CD8-positive, alpha-beta memory T cell (primary cell): ENCODE measurements around the gene OPCML. TPM values are rescaled to one million over a fixed set of nuclear protein-coding genes. Genes with fewer than 3 reads are reported as not detected.

ENCODE experiments used
- CTCF ChIA-PET: fragments of 350-600 bp; sonication (Branson Sonifier 250); formaldehyde crosslinking; loops from one replicate; lab custom pipeline; 2021; ENCODE audit warnings: antibody characterized with exemption; lab: Charles Lee
- POLR2A ChIA-PET: fragments of 350-600 bp; sonication (Branson Sonifier 250); formaldehyde crosslinking; loops from one replicate; lab custom pipeline; 2021; ENCODE audit warnings: antibody characterized with exemption; lab: Charles Lee
- DNase-seq, 5 donors: peaks; one replicate each; pipeline versions ENCODE4 v3.0.0 to v3.0.0-alpha.2; 2020 to 2022; ENCODE audit warnings: mixed read lengths in 1 of 5
- H3K27ac ChIP-seq: one replicate; pipeline ENCODE4 v1.7.0; 2013; ENCODE audit warnings: low read depth, mild to moderate bottlenecking, low read length, moderate library complexity
- H3K27me3 ChIP-seq: 2 replicates; pipeline ENCODE4 v1.7.0; 2013; ENCODE audit warnings: low read length, mild to moderate bottlenecking; ENCODE audit not compliant: insufficient read depth, poor library complexity, severe bottlenecking
- H3K36me3 ChIP-seq: 2 replicates; pipeline ENCODE4 v1.7.0; 2013; ENCODE audit warnings: mild to moderate bottlenecking, low read length, moderate library complexity; ENCODE audit not compliant: insufficient read depth
- H3K4me1 ChIP-seq: 2 replicates; pipeline ENCODE4 v1.7.0; 2013; ENCODE audit warnings: mild to moderate bottlenecking, low read length, moderate library complexity; ENCODE audit not compliant: insufficient read depth
- H3K4me3 ChIP-seq: 2 replicates; pipeline ENCODE4 v1.7.0; 2013; ENCODE audit warnings: mild to moderate bottlenecking, low read length
- H3K9me3 ChIP-seq: 2 replicates; pipeline ENCODE4 v1.7.0; 2013; ENCODE audit warnings: mild to moderate bottlenecking, low read length
- H3K27ac Mint-ChIP-seq, 8 donors: one replicate each; pipeline ENCODE4 v1.8.0; 2020 to 2021; ENCODE audit warnings: mixed read lengths in 8 of 8, mild to moderate bottlenecking in 6 of 8, inconsistent platforms in 3 of 8, moderate library complexity in 3 of 8
- H3K27me3 Mint-ChIP-seq, 2 donors: one replicate each; pipeline ENCODE4 v1.8.0; 2020 to 2021; ENCODE audit warnings: mixed read lengths in 2 of 2, mild to moderate bottlenecking in 1 of 2, moderate library complexity in 1 of 2
- H3K36me3 Mint-ChIP-seq, 3 donors: one replicate each; pipeline ENCODE4 v1.8.0; 2020 to 2021; ENCODE audit warnings: mixed read lengths in 3 of 3, inconsistent platforms in 1 of 3, mild to moderate bottlenecking in 1 of 3
- H3K4me1 Mint-ChIP-seq, 3 donors: one replicate each; pipeline ENCODE4 v1.8.0; 2020 to 2021; ENCODE audit warnings: mixed read lengths in 3 of 3, inconsistent platforms in 1 of 3, mild to moderate bottlenecking in 1 of 3
- H3K4me3 Mint-ChIP-seq, 7 donors: one replicate each; pipeline ENCODE4 v1.8.0; 2020 to 2021; ENCODE audit warnings: mixed read lengths in 7 of 7, mild to moderate bottlenecking in 6 of 7, moderate library complexity in 4 of 7, inconsistent platforms in 2 of 7
- H3K9me3 Mint-ChIP-seq, 5 donors: one replicate each; pipeline ENCODE4 v1.8.0; 2020 to 2022; ENCODE audit warnings: mixed read lengths in 5 of 5, mild to moderate bottlenecking in 3 of 5, moderate library complexity in 2 of 5, inconsistent platforms in 1 of 5
- polyA plus RNA-seq: library from polyadenylated mRNA; unstranded; fragments of 300-500 nt; fragmentation: Illumina TruSeq; gene quantifications from one replicate; pipeline ENCODE4 v1.2.3, GENCODE V29; 2021
- total RNA-seq, 2 experiments: library from RNA; stranded (reverse); gene quantifications; one replicate each; pipeline ENCODE4 v1.2.3, GENCODE V29; 2021

OPCML gene
- total and polyA plus RNA-seq, 3 experiments from 2014 or later = not detected

- Histone ChIP-seq H3K4me1 (no peaks in the 10 kb centered on the region), H3K36me3 (no peaks in the 10 kb centered on the region), H3K9me3 (no peaks in the 10 kb centered on the region), H3K4me3 (no peak overlapping the region), H3K27me3 (no peaks in the 10 kb centered on the region), H3K27ac (no peak overlapping the region)
- Mint-ChIP-seq H3K4me1 (no peaks in the 10 kb centered on the region), H3K27ac (peak overlapping the region in 1 of 8 donors; percentile 72), H3K36me3 (no peaks in the 10 kb centered on the region), H3K4me3 (no peak overlapping the region), H3K27me3 (peaks cover 0 to 2% of the 10 kb centered on the region in 2 donors), H3K9me3 (peaks cover 0 to 7% (median 2%) of the 10 kb centered on the region in 5 donors)
- POLR2A ChIA-PET = no interaction called here
- CTCF ChIA-PET = no interaction called here
- no peak for DNase-seq
Observed at GRCh38 chr11:133519560-133519959, 12.7 kb downstream of the OPCML start.

- no peak overlapping the region for H3K4me3 ChIP-seq
- POLR2A ChIA-PET = no interaction called here
- CTCF ChIA-PET = no interaction called here
- Mint-ChIP-seq H3K27me3 (peaks cover 0 to 2% of the 10 kb centered on the region in 2 donors), H3K36me3 (no peaks in the 10 kb centered on the region), H3K4me1 (no peaks in the 10 kb centered on the region), H3K9me3 (peaks cover 0 to 7% (median 2%) of the 10 kb centered on the region in 5 donors), H3K27ac (no peak overlapping the region), H3K4me3 (no peak overlapping the region)
- no peaks in the 10 kb centered on the region for H3K4me1 ChIP-seq
- H3K27me3 ChIP-seq = no peaks in the 10 kb centered on the region
- no peaks in the 10 kb centered on the region for H3K36me3 ChIP-seq
- no peak overlapping the region for H3K27ac ChIP-seq
- no peaks in the 10 kb centered on the region for H3K9me3 ChIP-seq
- DNase-seq = no peak
Observed at GRCh38 chr11:133518702-133519264, 13.5 kb downstream of the OPCML start.

GRCh38 chr11:133516845-133517244, 15.5 kb downstream of the OPCML start:
- no peaks in the 10 kb centered on the region for H3K36me3 ChIP-seq
- H3K36me3 Mint-ChIP-seq = no peaks in the 10 kb centered on the region
- H3K27me3 ChIP-seq = no peaks in the 10 kb centered on the region
- no peaks in the 10 kb centered on the region for H3K4me1 ChIP-seq
- CTCF ChIA-PET = no interaction called here
- POLR2A ChIA-PET = no interaction called here
- no peaks in the 10 kb centered on the region for H3K4me1 Mint-ChIP-seq
- peaks cover 0 to 7% (median 2%) of the 10 kb centered on the region in 5 donors for H3K9me3 Mint-ChIP-seq
- H3K27ac Mint-ChIP-seq = no peak overlapping the region
- H3K27me3 Mint-ChIP-seq = peaks cover 0 to 3% of the 10 kb centered on the region in 2 donors
- H3K4me3 Mint-ChIP-seq = no peak overlapping the region
- H3K9me3 ChIP-seq = no peaks in the 10 kb centered on the region
- no peak overlapping the region for H3K4me3 ChIP-seq
- no peak for DNase-seq
- H3K27ac ChIP-seq = no peak overlapping the region

- Mint-ChIP-seq H3K4me1 (no peaks in the 10 kb centered on the region), H3K9me3 (peaks cover 0 to 8% (median 2%) of the 10 kb centered on the region in 5 donors), H3K4me3 (no peak overlapping the region), H3K27me3 (peaks cover 0 to 3% of the 10 kb centered on the region in 2 donors), H3K27ac (no peak overlapping the region), H3K36me3 (no peaks in the 10 kb centered on the region)
- Histone ChIP-seq H3K36me3 (no peaks in the 10 kb centered on the region), H3K4me1 (no peaks in the 10 kb centered on the region), H3K9me3 (no peaks in the 10 kb centered on the region), H3K27ac (no peak overlapping the region), H3K4me3 (no peak overlapping the region), H3K27me3 (no peaks in the 10 kb centered on the region)
- POLR2A ChIA-PET = no interaction called here
- no peak for DNase-seq
- CTCF ChIA-PET = no interaction called here
Observed at GRCh38 chr11:133515107-133515506, 17.2 kb downstream of the OPCML start.

GRCh38 chr11:133509924-133510697, 22.2 kb downstream of the OPCML start:
- H3K9me3 ChIP-seq = no peaks in the 10 kb centered on the region
- H3K4me1 ChIP-seq = no peaks in the 10 kb centered on the region
- Mint-ChIP-seq H3K27me3 (peaks cover 0 to 1% of the 10 kb centered on the region in 2 donors), H3K36me3 (no peaks in the 10 kb centered on the region), H3K4me3 (no peak overlapping the region), H3K4me1 (no peaks in the 10 kb centered on the region), H3K9me3 (peaks cover 0 to 4% (median 0%) of the 10 kb centered on the region in 5 donors), H3K27ac (no peak overlapping the region)
- no peak for DNase-seq
- no peaks in the 10 kb centered on the region for H3K27me3 ChIP-seq
- H3K4me3 ChIP-seq = no peak overlapping the region
- ChIA-PET POLR2A (no interaction called here), CTCF (no interaction called here)
- no peak overlapping the region for H3K27ac ChIP-seq
- H3K36me3 ChIP-seq = no peaks in the 10 kb centered on the region

GRCh38 chr11:133508468-133508867, 23.8 kb downstream of the OPCML start:
- Mint-ChIP-seq H3K9me3 (peaks cover 0 to 4% (median 0%) of the 10 kb centered on the region in 5 donors), H3K4me1 (no peaks in the 10 kb centered on the region), H3K36me3 (peaks cover 0 to 1% (median 0%) of the 10 kb centered on the region in 3 donors), H3K27me3 (peaks cover 0 to 1% of the 10 kb centered on the region in 2 donors), H3K27ac (no peak overlapping the region), H3K4me3 (no peak overlapping the region)
- Histone ChIP-seq H3K4me3 (no peak overlapping the region), H3K27me3 (no peaks in the 10 kb centered on the region), H3K4me1 (no peaks in the 10 kb centered on the region), H3K9me3 (no peaks in the 10 kb centered on the region), H3K27ac (no peak overlapping the region), H3K36me3 (no peaks in the 10 kb centered on the region)
- CTCF ChIA-PET = no interaction called here
- DNase-seq = no peak
- POLR2A ChIA-PET = no interaction called here

- Mint-ChIP-seq H3K4me1 (no peaks in the 10 kb centered on the region), H3K9me3 (peaks cover 0 to 4% (median 0%) of the 10 kb centered on the region in 5 donors), H3K27me3 (no peaks in the 10 kb centered on the region), H3K27ac (no peak overlapping the region), H3K4me3 (no peak overlapping the region), H3K36me3 (peaks cover 0 to 1% (median 0%) of the 10 kb centered on the region in 3 donors)
- H3K4me1 ChIP-seq = no peaks in the 10 kb centered on the region
- H3K9me3 ChIP-seq = no peaks in the 10 kb centered on the region
- POLR2A ChIA-PET = no interaction called here
- no peak overlapping the region for H3K27ac ChIP-seq
- CTCF ChIA-PET = no interaction called here
- H3K27me3 ChIP-seq = no peaks in the 10 kb centered on the region
- H3K36me3 ChIP-seq = no peaks in the 10 kb centered on the region
- H3K4me3 ChIP-seq = no peak overlapping the region
- no peak for DNase-seq
Observed at GRCh38 chr11:133507185-133507584, 25.1 kb downstream of the OPCML start.

- no peak overlapping the region for H3K27ac Mint-ChIP-seq
- H3K9me3 Mint-ChIP-seq = peaks cover 0 to 4% (median 0%) of the 10 kb centered on the region in 5 donors
- no peak overlapping the region for H3K27ac ChIP-seq
- no peak overlapping the region for H3K4me3 ChIP-seq
- no peak overlapping the region for H3K4me3 Mint-ChIP-seq
- no peak for DNase-seq
- H3K9me3 ChIP-seq = no peaks in the 10 kb centered on the region
- ChIA-PET CTCF (no interaction called here), POLR2A (no interaction called here)
- H3K4me1 ChIP-seq = no peaks in the 10 kb centered on the region
- no peaks in the 10 kb centered on the region for H3K36me3 ChIP-seq
- H3K27me3 Mint-ChIP-seq = no peaks in the 10 kb centered on the region
- H3K4me1 Mint-ChIP-seq = no peaks in the 10 kb centered on the region
- H3K27me3 ChIP-seq = no peaks in the 10 kb centered on the region
- peaks cover 0 to 1% (median 0%) of the 10 kb centered on the region in 3 donors for H3K36me3 Mint-ChIP-seq
Observed at GRCh38 chr11:133506551-133507094, 25.7 kb downstream of the OPCML start.
